SK-N-SH treated with all-trans-retinoic acid at 6 μM for 48 hours (cell line): ENCODE results near the gene TOMM7.

Experiments
- BACH2 ChIP-seq: fragments of 250-450 bp; sonication (Bioruptor Pico); IDR thresholded peaks from 2 replicates; pipeline ENCODE4 v1.9.0; 2021; ENCODE audit warnings: mild to moderate bottlenecking, borderline replicate concordance
- CSDC2 ChIP-seq: fragments of 250-450 bp; sonication (Bioruptor Pico); IDR thresholded peaks from 2 replicates; pipeline ENCODE4 v1.5.0; 2020; ENCODE audit warnings: mild to moderate bottlenecking, moderate library complexity
- ESRRG ChIP-seq: fragments of 250-450 bp; sonication (Bioruptor Pico); IDR thresholded peaks from 2 replicates; pipeline ENCODE4 v1.6.1; 2021; ENCODE audit warnings: mild to moderate bottlenecking
- OSR1 ChIP-seq: fragments of 250-450 bp; sonication (Bioruptor Pico); IDR thresholded peaks from 2 replicates; pipeline ENCODE4 v1.8.0; 2022; ENCODE audit warnings: moderate library complexity, mild to moderate bottlenecking, inconsistent platforms
- PATZ1 ChIP-seq: fragments of 250-450 bp; sonication (Bioruptor Pico); IDR thresholded peaks from 2 replicates; pipeline ENCODE4 v1.8.0; 2020; ENCODE audit warnings: mild to moderate bottlenecking, moderate library complexity, borderline replicate concordance
- SNAI2 ChIP-seq: fragments of 250-450 bp; sonication (Bioruptor Pico); IDR thresholded peaks from 2 replicates; pipeline ENCODE4 v1.5.0; 2020; ENCODE audit warnings: mild to moderate bottlenecking, moderate library complexity
- TCF4 ChIP-seq: fragments of 250-450 bp; sonication (Bioruptor Pico); IDR thresholded peaks from 2 replicates; pipeline ENCODE4 v1.8.0; 2021; ENCODE audit warnings: mild to moderate bottlenecking, moderate library complexity, borderline replicate concordance
- TOX ChIP-seq: fragments of 250-450 bp; sonication (Bioruptor Pico); IDR thresholded peaks from 2 replicates; pipeline ENCODE4 v1.8.0; 2021; ENCODE audit warnings: mild to moderate bottlenecking, moderate library complexity, borderline replicate concordance
- ZFP3 ChIP-seq: fragments of 250-450 bp; sonication (Bioruptor Pico); IDR thresholded peaks from 2 replicates; pipeline ENCODE4 v1.5.0; 2020; ENCODE audit warnings: mild to moderate bottlenecking, moderate library complexity
- ZFP30 ChIP-seq: fragments of 450-650 bp; formaldehyde crosslinking; IDR thresholded peaks from 2 replicates; pipeline ENCODE4 v1.5.0; 2022; ENCODE audit warnings: mild to moderate bottlenecking, moderate library complexity
- ZNF70 ChIP-seq: fragments of 450-650 bp; formaldehyde crosslinking; IDR thresholded peaks from 2 replicates; pipeline ENCODE4 v1.5.0; 2020; ENCODE audit warnings: mild to moderate bottlenecking, moderate library complexity
- ZNF8 ChIP-seq: fragments of 450-650 bp; formaldehyde crosslinking; IDR thresholded peaks from 2 replicates; pipeline ENCODE4 v1.5.0; 2020; ENCODE audit warnings: mild to moderate bottlenecking, moderate library complexity

GRCh38 chr7:22846961-22847360 is 24.3 kb upstream of the TOMM7 start:
- no peak for TF ChIP-seq ZNF70 (CRISPR knock-in tag)
- TF ChIP-seq ZFP30, result no peak
- TF ChIP-seq ZFP3 (CRISPR knock-in tag), result no peak
- no peak for TF ChIP-seq ZNF8
- no peak for TF ChIP-seq TOX (CRISPR knock-in tag)
- no peak for TF ChIP-seq TCF4 (CRISPR knock-in tag)
- no peak for TF ChIP-seq OSR1
- no peak for TF ChIP-seq ESRRG (CRISPR knock-in tag)
- no peak for TF ChIP-seq CSDC2 (CRISPR knock-in tag)
- TF ChIP-seq PATZ1 (CRISPR knock-in tag), result no peak
- TF ChIP-seq BACH2 (CRISPR knock-in tag), result no peak
- no peak for TF ChIP-seq SNAI2 (CRISPR knock-in tag)
